ENCODE measurements around the gene BICC1. TPM values are rescaled to one million over a fixed set of nuclear protein-coding genes. Genes with fewer than 3 reads are reported as not detected.

BICC1 gene
- total RNA-seq, 1 experiment from 2014 or later = 118 TPM

DNA sequence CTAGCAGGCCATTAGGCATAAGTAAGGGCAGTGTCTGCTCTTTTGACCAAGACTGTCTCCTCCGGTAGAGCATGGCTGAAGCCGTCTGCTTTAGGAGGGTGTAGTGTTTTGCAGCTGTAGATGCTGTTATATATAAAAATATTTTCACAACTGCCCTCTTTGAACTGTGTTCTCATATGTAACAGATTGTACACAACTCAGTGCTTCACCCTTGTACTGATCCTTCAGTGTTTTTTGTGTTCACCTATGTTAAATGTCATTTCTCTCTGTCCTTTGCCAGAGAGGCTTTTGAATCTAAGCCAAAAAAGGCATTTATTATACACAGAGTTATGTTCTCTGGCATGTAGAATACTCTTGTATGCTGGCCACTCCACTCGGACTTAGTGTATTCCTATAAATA, 135.5 kb downstream of the BICC1 start:
- Mint-ChIP-seq H3K27me3 (ENCODE audit: insufficient read depth, unreplicated experiment) (no peaks in the 10 kb centered on the region), H3K4me3 (ENCODE audit: unreplicated experiment) (no peak overlapping the region), H3K36me3 (ENCODE audit: insufficient read depth, unreplicated experiment) (peaks cover 37% of the 10 kb centered on the region), H3K9me3 (ENCODE audit: unreplicated experiment) (no peaks in the 10 kb centered on the region), H3K4me1 (ENCODE audit: low read depth, unreplicated experiment) (peaks cover 25% of the 10 kb centered on the region), H3K27ac (ENCODE audit: unreplicated experiment) (no peak overlapping the region)
- BruUV-seq (replicated peaks) = no TSS peak
- no peak for DNase-seq
- POLR2A ChIA-PET = interaction anchor here (0.6 kb wide), 1 partner anchor 196 kb away, joined by 7 read pairs; no protein-coding TSS in a partner anchor
- Histone ChIP-seq H3K36me3 (ENCODE audit: control insufficient read depth, insufficient read depth, low read length) (0 out of 2 replicates have a peak, but pooled peaks cover 2% of the 10 kb centered on the region), H3K9me3 (no peaks in the 10 kb centered on the region; the same call in 1 of the 2 replicates), H3K4me3 (ENCODE audit: low read depth, low read length) (no peak overlapping the region), H3K27me3 (replicated peaks; ENCODE audit: control insufficient read depth, insufficient read depth, low read length) (no peaks in the 10 kb centered on the region), H3K4me1 (peaks cover 7% of the 10 kb centered on the region; the same call in 1 of the 2 replicates)
- CTCF ChIA-PET = interaction anchor here (1.4 kb wide), 1 partner anchor 234 kb away, joined by 7 read pairs; no protein-coding TSS in a partner anchor
- TF ChIP-seq, protein P1, sequence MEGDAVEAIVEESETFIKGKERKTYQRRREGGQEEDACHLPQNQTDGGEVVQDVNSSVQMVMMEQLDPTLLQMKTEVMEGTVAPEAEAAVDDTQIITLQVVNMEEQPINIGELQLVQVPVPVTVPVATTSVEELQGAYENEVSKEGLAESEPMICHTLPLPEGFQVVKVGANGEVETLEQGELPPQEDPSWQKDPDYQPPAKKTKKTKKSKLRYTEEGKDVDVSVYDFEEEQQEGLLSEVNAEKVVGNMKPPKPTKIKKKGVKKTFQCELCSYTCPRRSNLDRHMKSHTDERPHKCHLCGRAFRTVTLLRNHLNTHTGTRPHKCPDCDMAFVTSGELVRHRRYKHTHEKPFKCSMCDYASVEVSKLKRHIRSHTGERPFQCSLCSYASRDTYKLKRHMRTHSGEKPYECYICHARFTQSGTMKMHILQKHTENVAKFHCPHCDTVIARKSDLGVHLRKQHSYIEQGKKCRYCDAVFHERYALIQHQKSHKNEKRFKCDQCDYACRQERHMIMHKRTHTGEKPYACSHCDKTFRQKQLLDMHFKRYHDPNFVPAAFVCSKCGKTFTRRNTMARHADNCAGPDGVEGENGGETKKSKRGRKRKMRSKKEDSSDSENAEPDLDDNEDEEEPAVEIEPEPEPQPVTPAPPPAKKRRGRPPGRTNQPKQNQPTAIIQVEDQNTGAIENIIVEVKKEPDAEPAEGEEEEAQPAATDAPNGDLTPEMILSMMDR (IDR thresholded peaks at IDR 0.05; ENCODE audit: insufficient read depth in 1 of 2, low read depth in 1 of 2, low read length in 1 of 2, severe bottlenecking in 1 of 2, unreplicated experiment in 1 of 2) = no peak
- intact Hi-C loops (cut with micrococcal nuclease; ENCODE audit: unreplicated experiment) = loop anchor here (5.0 to 10.0 kb wide), 2 partner anchors 124 to 527 kb away; partner anchors contain the start of gene PHYHIPL

DNA sequence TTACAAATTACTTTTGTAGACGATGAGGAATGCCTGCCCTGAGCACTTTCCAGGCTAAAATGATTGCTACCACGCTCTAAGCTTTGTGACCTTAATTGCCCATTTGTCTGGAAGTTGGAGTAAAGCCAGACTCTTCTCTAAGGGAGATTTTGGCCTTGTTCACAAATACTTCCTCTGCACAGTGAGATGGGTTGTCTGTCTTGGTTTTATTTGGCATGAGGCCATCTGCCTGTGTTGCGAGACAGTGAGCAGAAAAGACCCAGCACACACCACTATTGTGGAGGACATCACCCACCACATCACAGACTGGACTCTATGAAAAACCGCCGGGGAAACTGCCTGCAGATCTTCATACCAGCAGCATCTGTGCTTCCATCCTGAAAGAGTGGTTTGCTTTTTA, 138.4 kb downstream of the BICC1 start:
- no peak overlapping the region for H3K4me3 ChIP-seq (ENCODE audit: low read depth, low read length)
- TF ChIP-seq, protein P1 (IDR thresholded peaks at IDR 0.05; ENCODE audit: insufficient read depth in 1 of 2, low read depth in 1 of 2, low read length in 1 of 2, severe bottlenecking in 1 of 2, unreplicated experiment in 1 of 2) = no peak

DNA sequence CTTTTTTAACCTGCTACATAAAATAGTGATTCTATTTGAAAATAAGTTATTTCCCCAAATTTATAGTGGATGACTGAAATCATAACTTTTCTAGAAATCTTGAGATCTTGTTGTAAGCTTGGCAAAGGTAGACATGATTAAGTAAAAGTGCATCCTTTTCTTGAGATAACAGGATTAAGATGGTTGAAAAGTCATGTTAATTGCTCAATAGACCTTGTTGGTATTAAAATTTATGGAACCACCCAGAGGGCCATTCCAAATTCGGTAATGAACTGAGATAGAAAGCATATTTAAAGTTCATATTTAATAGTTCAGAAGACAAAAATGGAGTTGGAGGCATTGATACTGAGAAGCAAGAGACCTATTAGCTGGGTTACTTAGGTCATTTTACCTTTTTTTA, 139.1 kb downstream of the BICC1 start:
- Mint-ChIP-seq H3K4me1 (ENCODE audit: low read depth, unreplicated experiment) (peaks cover 8% of the 10 kb centered on the region), H3K27ac (ENCODE audit: unreplicated experiment) (peak overlapping the region; percentile 49), H3K27me3 (ENCODE audit: insufficient read depth, unreplicated experiment) (no peaks in the 10 kb centered on the region), H3K9me3 (ENCODE audit: unreplicated experiment) (no peaks in the 10 kb centered on the region), H3K36me3 (ENCODE audit: insufficient read depth, unreplicated experiment) (peaks cover 35% of the 10 kb centered on the region), H3K4me3 (ENCODE audit: unreplicated experiment) (no peak overlapping the region)
- peaks cover 3% of the 10 kb centered on the region; the same call in 1 of the 2 replicates for H3K4me1 ChIP-seq
- H3K36me3 ChIP-seq (ENCODE audit: control insufficient read depth, insufficient read depth, low read length) = 0 out of 2 replicates have a peak, but pooled peaks cover 2% of the 10 kb centered on the region
- TF ChIP-seq, protein P1 (IDR thresholded peaks at IDR 0.05; ENCODE audit: insufficient read depth in 1 of 2, low read depth in 1 of 2, low read length in 1 of 2, severe bottlenecking in 1 of 2, unreplicated experiment in 1 of 2) = no peak
- no peak for DNase-seq
- intact Hi-C loops (cut with micrococcal nuclease; ENCODE audit: unreplicated experiment) = no loop called here
- ChIA-PET CTCF (no interaction called here), POLR2A (no interaction called here)
- no peaks in the 10 kb centered on the region for H3K9me3 ChIP-seq
- no peak overlapping the region for H3K4me3 ChIP-seq (ENCODE audit: low read depth, low read length)
- H3K27me3 ChIP-seq (replicated peaks; ENCODE audit: control insufficient read depth, insufficient read depth, low read length) = no peaks in the 10 kb centered on the region
- no TSS peak for BruUV-seq (replicated peaks)

More for the DNA sequence above, 138.4 kb downstream of the BICC1 start:
- peaks cover 15% of the 10 kb centered on the region for H3K4me1 Mint-ChIP-seq (ENCODE audit: low read depth, unreplicated experiment)
- CTCF ChIA-PET = interaction anchor here (1.7 kb wide), 1 partner anchor 10 kb away, joined by 9 read pairs; no protein-coding TSS in a partner anchor
- H3K4me3 Mint-ChIP-seq (ENCODE audit: unreplicated experiment) = no peak overlapping the region
- H3K36me3 ChIP-seq (ENCODE audit: control insufficient read depth, insufficient read depth, low read length) = 0 out of 2 replicates have a peak, but pooled peaks cover 2% of the 10 kb centered on the region
- peaks cover 31% of the 10 kb centered on the region for H3K36me3 Mint-ChIP-seq (ENCODE audit: insufficient read depth, unreplicated experiment)
- intact Hi-C loops (cut with micrococcal nuclease; ENCODE audit: unreplicated experiment) = no loop called here
- peak overlapping the region; percentile 49 for H3K27ac Mint-ChIP-seq (ENCODE audit: unreplicated experiment)
- H3K9me3 ChIP-seq = no peaks in the 10 kb centered on the region; the same call in 1 of the 2 replicates
- peaks cover 7% of the 10 kb centered on the region; the same call in 1 of the 2 replicates for H3K4me1 ChIP-seq
- H3K27me3 Mint-ChIP-seq (ENCODE audit: insufficient read depth, unreplicated experiment) = no peaks in the 10 kb centered on the region
- H3K9me3 Mint-ChIP-seq (ENCODE audit: unreplicated experiment) = no peaks in the 10 kb centered on the region
- DNase-seq = no peak
- no peaks in the 10 kb centered on the region for H3K27me3 ChIP-seq (replicated peaks; ENCODE audit: control insufficient read depth, insufficient read depth, low read length)
- BruUV-seq (replicated peaks) = no TSS peak
- POLR2A ChIA-PET = no interaction called here
